Measurements from ENCODE around the gene PDHA1. TPM values are rescaled to one million over a fixed set of nuclear protein-coding genes. Genes with fewer than 3 reads are reported as not detected.

The PDHA1 gene
- total RNA-seq, 2 donors from 2014 or later = 93.6 to 115 TPM

GRCh38 chrX:19358521-19358920 lies 14.8 kb downstream of the PDHA1 start:
- H3K36me3 Mint-ChIP-seq (ENCODE audit: low read depth) = no peaks in the 10 kb centered on the region
- no peak overlapping the region for H3K27ac Mint-ChIP-seq
- no peak overlapping the region for H3K4me3 Mint-ChIP-seq
- no peak for ATAC-seq
- no peaks in the 10 kb centered on the region for H3K9me3 ChIP-seq (ENCODE audit: control insufficient read depth, low read length, poor library complexity, severe bottlenecking)
- H3K27me3 Mint-ChIP-seq = no peaks in the 10 kb centered on the region
- H3K4me1 Mint-ChIP-seq = no peaks in the 10 kb centered on the region
- DNase-seq = no peak

- H3K36me3 Mint-ChIP-seq (ENCODE audit: low read depth) = no peaks in the 10 kb centered on the region
- H3K4me1 Mint-ChIP-seq = no peaks in the 10 kb centered on the region
- H3K4me3 Mint-ChIP-seq = no peak overlapping the region
- H3K27me3 Mint-ChIP-seq = no peaks in the 10 kb centered on the region
- no peaks in the 10 kb centered on the region for H3K9me3 ChIP-seq (ENCODE audit: control insufficient read depth, low read length, poor library complexity, severe bottlenecking)
- peak overlapping the region; percentile 19 for H3K27ac Mint-ChIP-seq
- DNase-seq (no peak), ATAC-seq (no peak)
Observed at GRCh38 chrX:19360903-19361302, 17.2 kb downstream of the PDHA1 start.

GRCh38 chrX:19361701-19362100 lies 18.0 kb downstream of the PDHA1 start:
- Mint-ChIP-seq H3K27ac (no peak overlapping the region), H3K27me3 (no peaks in the 10 kb centered on the region), H3K4me3 (no peak overlapping the region), H3K36me3 (ENCODE audit: low read depth) (no peaks in the 10 kb centered on the region), H3K4me1 (no peaks in the 10 kb centered on the region)
- ATAC-seq (no peak), DNase-seq (no peak)
- H3K9me3 ChIP-seq (ENCODE audit: control insufficient read depth, low read length, poor library complexity, severe bottlenecking) = no peaks in the 10 kb centered on the region

GRCh38 chrX:19368576-19368975 lies 24.8 kb downstream of the PDHA1 start:
- H3K27me3 Mint-ChIP-seq = no peaks in the 10 kb centered on the region

GRCh38 chrX:19370061-19370460 lies 26.3 kb downstream of the PDHA1 start:
- no peaks in the 10 kb centered on the region for H3K27me3 Mint-ChIP-seq
- no peak overlapping the region for H3K27ac Mint-ChIP-seq
- peaks cover 7% of the 10 kb centered on the region for H3K4me1 Mint-ChIP-seq
- H3K4me3 Mint-ChIP-seq = no peak overlapping the region
- H3K36me3 Mint-ChIP-seq (ENCODE audit: low read depth) = peaks cover 2% of the 10 kb centered on the region
- DNase-seq (no peak), ATAC-seq (no peak)
- no peaks in the 10 kb centered on the region for H3K9me3 ChIP-seq (ENCODE audit: control insufficient read depth, low read length, poor library complexity, severe bottlenecking)

More at GRCh38 chrX:19368576-19368975, 24.8 kb downstream of the PDHA1 start:
- no peak for ATAC-seq
- H3K36me3 Mint-ChIP-seq (ENCODE audit: low read depth) = peaks cover 2% of the 10 kb centered on the region
- no peaks in the 10 kb centered on the region for H3K9me3 ChIP-seq (ENCODE audit: control insufficient read depth, low read length, poor library complexity, severe bottlenecking)
- H3K4me3 Mint-ChIP-seq = no peak overlapping the region
- no peak for DNase-seq
- peak overlapping the region; percentile 57 for H3K27ac Mint-ChIP-seq
- peaks cover 7% of the 10 kb centered on the region for H3K4me1 Mint-ChIP-seq

- peaks cover 7% of the 10 kb centered on the region for H3K4me1 Mint-ChIP-seq
- no peaks in the 10 kb centered on the region for H3K27me3 Mint-ChIP-seq
- peak; percentile 34 to 45 (median 40) for DNase-seq
- peak overlapping the region; percentile 66 for H3K27ac Mint-ChIP-seq
- peak overlapping the region; percentile 95 for H3K4me3 Mint-ChIP-seq
- ATAC-seq = peak; percentile 85
- H3K9me3 ChIP-seq (ENCODE audit: control insufficient read depth, low read length, poor library complexity, severe bottlenecking) = no peaks in the 10 kb centered on the region
- H3K36me3 Mint-ChIP-seq (ENCODE audit: low read depth) = peaks cover 2% of the 10 kb centered on the region
Observed at GRCh38 chrX:19372170-19372546, 28.4 kb downstream of the PDHA1 start.

GRCh38 chrX:19372547-19373331 lies 29.0 kb downstream of the PDHA1 start:
- Mint-ChIP-seq H3K4me3 (peak overlapping the region; percentile 95), H3K36me3 (ENCODE audit: low read depth) (peaks cover 2% of the 10 kb centered on the region), H3K27ac (peak overlapping the region; percentile 66), H3K4me1 (peaks cover 7% of the 10 kb centered on the region), H3K27me3 (no peaks in the 10 kb centered on the region)
- no peaks in the 10 kb centered on the region for H3K9me3 ChIP-seq (ENCODE audit: control insufficient read depth, low read length, poor library complexity, severe bottlenecking)
- DNase-seq (no peak), ATAC-seq (peak; percentile 64)

- Mint-ChIP-seq H3K27me3 (no peaks in the 10 kb centered on the region), H3K4me3 (peak overlapping the region; percentile 95), H3K4me1 (peaks cover 7% of the 10 kb centered on the region), H3K27ac (no peak overlapping the region), H3K36me3 (ENCODE audit: low read depth) (peaks cover 2% of the 10 kb centered on the region)
- DNase-seq (no peak), ATAC-seq (no peak)
- H3K9me3 ChIP-seq (ENCODE audit: control insufficient read depth, low read length, poor library complexity, severe bottlenecking) = no peaks in the 10 kb centered on the region
Observed at GRCh38 chrX:19373351-19373891, 29.7 kb downstream of the PDHA1 start.

GRCh38 chrX:19375546-19375945 lies 31.8 kb downstream of the PDHA1 start:
- no peaks in the 10 kb centered on the region for H3K9me3 ChIP-seq (ENCODE audit: control insufficient read depth, low read length, poor library complexity, severe bottlenecking)
- Mint-ChIP-seq H3K27me3 (no peaks in the 10 kb centered on the region), H3K4me3 (no peak overlapping the region), H3K36me3 (ENCODE audit: low read depth) (peaks cover 2% of the 10 kb centered on the region), H3K27ac (no peak overlapping the region), H3K4me1 (peaks cover 7% of the 10 kb centered on the region)
- DNase-seq = no peak
- ATAC-seq = no peak

GRCh38 chrX:19377799-19378198 lies 34.1 kb downstream of the PDHA1 start:
- DNase-seq (no peak), ATAC-seq (no peak)
- no peaks in the 10 kb centered on the region for H3K27me3 Mint-ChIP-seq
- H3K4me3 Mint-ChIP-seq = no peak overlapping the region
- no peak overlapping the region for H3K27ac Mint-ChIP-seq
- no peaks in the 10 kb centered on the region for H3K9me3 ChIP-seq (ENCODE audit: control insufficient read depth, low read length, poor library complexity, severe bottlenecking)
- H3K36me3 Mint-ChIP-seq (ENCODE audit: low read depth) = no peaks in the 10 kb centered on the region
- peaks cover under 1% of the 10 kb centered on the region for H3K4me1 Mint-ChIP-seq

GRCh38 chrX:19381326-19381725 lies 37.6 kb downstream of the PDHA1 start:
- no peaks in the 10 kb centered on the region for H3K9me3 ChIP-seq (ENCODE audit: control insufficient read depth, low read length, poor library complexity, severe bottlenecking)
- no peaks in the 10 kb centered on the region for H3K4me1 Mint-ChIP-seq
- ATAC-seq (no peak), DNase-seq (no peak)
- no peaks in the 10 kb centered on the region for H3K36me3 Mint-ChIP-seq (ENCODE audit: low read depth)
- H3K27ac Mint-ChIP-seq = no peak overlapping the region
- no peak overlapping the region for H3K4me3 Mint-ChIP-seq
- H3K27me3 Mint-ChIP-seq = no peaks in the 10 kb centered on the region

- H3K9me3 ChIP-seq (ENCODE audit: control insufficient read depth, low read length, poor library complexity, severe bottlenecking) = no peaks in the 10 kb centered on the region
- ATAC-seq (peak; percentile 82), DNase-seq (peak in 1 of 3 donors; percentile 33)
- no peaks in the 10 kb centered on the region for H3K4me1 Mint-ChIP-seq
- H3K27ac Mint-ChIP-seq = no peak overlapping the region
- H3K27me3 Mint-ChIP-seq = no peaks in the 10 kb centered on the region
- H3K36me3 Mint-ChIP-seq (ENCODE audit: low read depth) = no peaks in the 10 kb centered on the region
- no peak overlapping the region for H3K4me3 Mint-ChIP-seq
Observed at GRCh38 chrX:19382555-19383145, 38.9 kb downstream of the PDHA1 start.

- no peak for ATAC-seq
- no peaks in the 10 kb centered on the region for H3K4me1 Mint-ChIP-seq
- H3K36me3 Mint-ChIP-seq (ENCODE audit: low read depth) = no peaks in the 10 kb centered on the region
- no peak for DNase-seq
- no peak overlapping the region for H3K4me3 Mint-ChIP-seq
- H3K27me3 Mint-ChIP-seq = no peaks in the 10 kb centered on the region
- H3K9me3 ChIP-seq (ENCODE audit: control insufficient read depth, low read length, poor library complexity, severe bottlenecking) = no peaks in the 10 kb centered on the region
- no peak overlapping the region for H3K27ac Mint-ChIP-seq
Observed at GRCh38 chrX:19386679-19387078, 43.0 kb downstream of the PDHA1 start.
